GM21529 (cell line): ENCODE data around the gene SNX27.
A peak's percentile ranks its signal among the peaks of the same experiment; 100 is the strongest.

ENCODE experiments used
- ATAC-seq: cut with Tn5 transposase; IDR thresholded peaks from one replicate; pipeline ENCODE4 v1.9.1; 2021; ENCODE audit not compliant: unreplicated experiment

Gene SNX27

GRCh38 chr1:151611832-151612500, at the start of gene SNX27:
Gene SNX27 (plus strand): TSS chr1:151612050. CDS start chr1:151612202, 152 bp downstream.
- ATAC-seq = peak; percentile 89

- no peak for ATAC-seq
Observed at GRCh38 chr1:151562661-151563060, 49.2 kb upstream of the SNX27 start.

- no peak for ATAC-seq
Observed at GRCh38 chr1:151563376-151563775, 48.5 kb upstream of the SNX27 start.

- ATAC-seq = no peak
Observed at GRCh38 chr1:151565502-151566189, 46.2 kb upstream of the SNX27 start.

GRCh38 chr1:151568626-151569088, 43.2 kb upstream of the SNX27 start:
- ATAC-seq = no peak

GRCh38 chr1:151570819-151571218, 41.0 kb upstream of the SNX27 start:
- ATAC-seq = no peak

- ATAC-seq = no peak
Observed at GRCh38 chr1:151574575-151575529, 37.0 kb upstream of the SNX27 start.

- ATAC-seq = no peak
Observed at GRCh38 chr1:151577173-151577572, 34.7 kb upstream of the SNX27 start.

- no peak for ATAC-seq
Observed at GRCh38 chr1:151578941-151579340, 32.9 kb upstream of the SNX27 start.

GRCh38 chr1:151579436-151580225, 32.2 kb upstream of the SNX27 start:
- no peak for ATAC-seq

- no peak for ATAC-seq
Observed at GRCh38 chr1:151581451-151581850, 30.4 kb upstream of the SNX27 start.

- ATAC-seq = no peak
Observed at GRCh38 chr1:151581921-151582320, 29.9 kb upstream of the SNX27 start.

- no peak for ATAC-seq
Observed at GRCh38 chr1:151583796-151584195, 28.1 kb upstream of the SNX27 start.

GRCh38 chr1:151584278-151584677, 27.6 kb upstream of the SNX27 start:
- ATAC-seq = no peak

- no peak for ATAC-seq
Observed at GRCh38 chr1:151584780-151585179, 27.1 kb upstream of the SNX27 start.

GRCh38 chr1:151585622-151586021, 26.2 kb upstream of the SNX27 start:
- no peak for ATAC-seq

GRCh38 chr1:151590961-151591360, 20.9 kb upstream of the SNX27 start:
- ATAC-seq = no peak

GRCh38 chr1:151593730-151594129, 18.1 kb upstream of the SNX27 start:
- ATAC-seq = no peak

- ATAC-seq = peak; percentile 57
Observed at GRCh38 chr1:151594143-151594625, 17.7 kb upstream of the SNX27 start.

- ATAC-seq = no peak
Observed at GRCh38 chr1:151596166-151596953, 15.5 kb upstream of the SNX27 start.
